Nephron progenitor cell (in vitro differentiated cells): ENCODE data around the gene NOVA2.

Source experiments
- DNase-seq: peaks from one replicate; pipeline ENCODE4 v3.0.0; 2021
- H3K27ac Mint-ChIP-seq: 2 replicates; pipeline ENCODE4 v1.8.0; 2021; ENCODE audit warnings: mild to moderate bottlenecking, moderate library complexity, mixed read lengths
- H3K27me3 Mint-ChIP-seq: 2 replicates; pipeline ENCODE4 v1.8.0; 2021; ENCODE audit warnings: mild to moderate bottlenecking, low read depth, mixed read lengths; ENCODE audit not compliant: poor library complexity
- H3K36me3 Mint-ChIP-seq: 2 replicates; pipeline ENCODE4 v1.8.0; 2021; ENCODE audit warnings: low read depth, mixed read lengths
- H3K4me1 Mint-ChIP-seq: 2 replicates; pipeline ENCODE4 v1.8.0; 2021; ENCODE audit warnings: mixed read lengths
- H3K4me3 Mint-ChIP-seq: 2 replicates; pipeline ENCODE4 v1.8.0; 2021; ENCODE audit warnings: mild to moderate bottlenecking, moderate library complexity, mixed read lengths
- H3K9me3 Mint-ChIP-seq: 2 replicates; pipeline ENCODE4 v1.8.0; 2021; ENCODE audit warnings: mild to moderate bottlenecking, moderate library complexity, mixed read lengths
- TF ChIP-seq, protein P1 (sequence below): fragments of 200-600 bp; sonication (generic); IDR thresholded peaks from 2 replicates; pipeline ENCODE4 v1.5.0; 2021; ENCODE audit warnings: antibody characterized with exemption

Gene NOVA2

DNA sequence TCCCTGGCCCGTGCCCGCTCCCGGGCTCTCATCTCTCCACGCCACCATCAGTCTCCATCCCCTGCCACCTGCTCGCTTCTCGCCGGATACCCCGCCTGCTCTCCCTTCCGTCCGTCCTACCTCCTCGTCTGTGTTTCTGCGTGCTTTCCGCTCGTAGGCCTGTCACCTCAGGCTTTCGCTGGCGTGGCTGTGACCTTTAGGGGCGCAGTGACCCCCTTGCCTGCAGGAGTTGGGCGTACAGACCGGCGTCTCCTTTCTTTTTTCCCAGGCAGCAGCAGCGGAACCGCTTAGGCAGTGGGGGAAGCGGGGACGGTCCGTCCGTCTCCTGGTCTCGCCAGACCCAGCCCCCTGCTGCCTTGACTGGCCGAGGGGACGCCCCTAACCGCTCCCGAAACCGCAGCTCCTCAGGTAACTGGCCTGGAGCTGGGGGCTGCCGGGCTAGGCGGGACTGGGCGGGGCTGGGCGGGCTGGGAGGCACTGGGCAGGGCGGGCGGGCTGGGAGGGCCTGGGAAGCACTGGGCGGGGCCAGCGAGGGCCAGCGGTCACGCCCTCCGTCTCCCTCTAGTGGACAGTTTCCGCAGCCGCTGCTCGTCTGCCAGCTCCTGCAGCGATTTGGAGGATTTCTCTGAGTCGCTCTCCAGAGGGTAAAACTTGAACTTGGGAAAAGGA lies 42.9 kb upstream of the NOVA2 start:
- TF ChIP-seq, protein P1, sequence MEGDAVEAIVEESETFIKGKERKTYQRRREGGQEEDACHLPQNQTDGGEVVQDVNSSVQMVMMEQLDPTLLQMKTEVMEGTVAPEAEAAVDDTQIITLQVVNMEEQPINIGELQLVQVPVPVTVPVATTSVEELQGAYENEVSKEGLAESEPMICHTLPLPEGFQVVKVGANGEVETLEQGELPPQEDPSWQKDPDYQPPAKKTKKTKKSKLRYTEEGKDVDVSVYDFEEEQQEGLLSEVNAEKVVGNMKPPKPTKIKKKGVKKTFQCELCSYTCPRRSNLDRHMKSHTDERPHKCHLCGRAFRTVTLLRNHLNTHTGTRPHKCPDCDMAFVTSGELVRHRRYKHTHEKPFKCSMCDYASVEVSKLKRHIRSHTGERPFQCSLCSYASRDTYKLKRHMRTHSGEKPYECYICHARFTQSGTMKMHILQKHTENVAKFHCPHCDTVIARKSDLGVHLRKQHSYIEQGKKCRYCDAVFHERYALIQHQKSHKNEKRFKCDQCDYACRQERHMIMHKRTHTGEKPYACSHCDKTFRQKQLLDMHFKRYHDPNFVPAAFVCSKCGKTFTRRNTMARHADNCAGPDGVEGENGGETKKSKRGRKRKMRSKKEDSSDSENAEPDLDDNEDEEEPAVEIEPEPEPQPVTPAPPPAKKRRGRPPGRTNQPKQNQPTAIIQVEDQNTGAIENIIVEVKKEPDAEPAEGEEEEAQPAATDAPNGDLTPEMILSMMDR: peak; percentile 76
- Mint-ChIP-seq H3K27me3 (peaks cover 51% of the 10 kb centered on the region), H3K4me1 (peaks cover 18% of the 10 kb centered on the region), H3K9me3 (no peaks in the 10 kb centered on the region), H3K27ac (no peak overlapping the region), H3K4me3 (peak overlapping the region; percentile 83), H3K36me3 (no peaks in the 10 kb centered on the region)
- peak; percentile 90 for DNase-seq

DNA sequence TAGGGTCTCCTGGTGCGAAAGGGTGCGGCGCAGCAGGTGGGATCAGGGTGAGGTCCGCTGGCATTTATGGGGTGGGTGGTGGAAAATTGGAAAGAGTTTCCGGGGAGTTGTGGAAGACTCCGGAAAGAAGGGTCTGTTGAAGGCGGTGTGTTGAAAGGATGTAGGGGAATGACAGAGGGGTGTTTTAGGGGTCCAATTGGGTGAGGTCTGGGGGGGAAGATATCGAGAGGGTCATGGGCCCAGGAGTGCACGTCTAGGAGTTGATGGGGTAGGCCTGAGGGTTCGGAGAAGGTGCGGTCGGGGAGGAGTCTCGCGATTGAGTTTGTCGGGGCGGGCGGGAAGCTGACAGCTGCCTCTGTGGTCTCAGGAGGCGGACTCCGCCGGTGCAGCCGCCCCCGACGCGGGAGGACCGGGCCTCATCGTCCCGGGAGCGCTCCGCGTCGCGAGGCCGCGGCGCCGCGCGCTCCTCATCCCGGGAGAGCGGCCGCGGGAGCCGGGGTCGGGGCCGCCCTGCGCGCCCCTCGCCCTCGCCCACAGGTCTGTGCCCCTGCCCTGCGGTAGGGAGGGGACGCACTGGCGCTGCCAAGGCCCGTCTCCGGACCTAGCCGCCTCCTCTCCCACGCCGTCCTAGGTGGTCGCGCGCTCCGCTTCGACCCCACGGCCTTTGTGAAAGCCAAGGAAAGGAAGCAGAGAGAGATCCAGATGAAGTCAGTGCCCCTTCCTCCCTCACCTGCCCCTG lies 42.2 kb upstream of the NOVA2 start:
- TF ChIP-seq, protein P1: no peak
- peak; percentile 38 for DNase-seq
- peak overlapping the region; percentile 83 for H3K4me3 Mint-ChIP-seq
- no peaks in the 10 kb centered on the region for H3K36me3 Mint-ChIP-seq
- peaks cover 51% of the 10 kb centered on the region for H3K27me3 Mint-ChIP-seq
- peaks cover 18% of the 10 kb centered on the region for H3K4me1 Mint-ChIP-seq
- no peak overlapping the region for H3K27ac Mint-ChIP-seq
- H3K9me3 Mint-ChIP-seq: no peaks in the 10 kb centered on the region

DNA sequence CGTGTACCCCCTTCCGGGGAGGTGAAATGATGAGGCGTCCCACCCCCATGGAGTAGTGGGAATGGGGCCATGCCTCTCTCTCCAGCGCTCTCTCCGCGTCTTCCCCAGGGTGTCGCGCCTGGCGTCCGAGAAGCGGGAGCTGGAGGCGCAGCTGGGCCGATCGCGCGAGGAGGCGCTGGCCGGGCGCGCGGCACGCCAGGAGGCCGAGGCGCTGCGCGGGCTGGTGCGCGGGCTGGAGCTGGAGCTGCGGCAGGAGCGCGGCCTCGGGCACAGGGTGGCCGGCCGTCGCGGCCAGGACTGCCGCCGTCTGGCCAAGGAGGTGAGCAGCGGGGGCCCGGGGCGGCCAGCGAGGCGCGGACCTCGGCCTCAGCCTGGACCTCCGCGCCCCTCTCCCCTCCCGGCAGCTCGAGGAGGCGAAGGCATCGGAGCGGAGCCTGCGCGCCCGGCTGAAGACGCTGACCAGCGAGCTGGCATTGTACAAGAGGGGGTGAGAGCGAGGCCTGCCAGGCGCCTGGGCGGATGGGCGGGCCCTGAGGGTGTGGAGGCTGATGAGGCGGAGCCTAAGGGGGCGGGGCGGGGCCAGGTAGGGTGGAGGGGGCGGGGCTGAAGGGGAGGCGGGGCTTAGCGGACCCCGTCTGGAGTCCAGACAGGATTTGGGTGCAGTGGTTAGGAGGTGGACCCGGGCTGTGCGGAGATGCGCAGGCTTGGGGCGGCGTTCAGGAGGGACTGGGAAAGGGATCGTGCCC lies 41.4 kb upstream of the NOVA2 start:
- Mint-ChIP-seq H3K9me3 (no peaks in the 10 kb centered on the region), H3K4me3 (peak overlapping the region; percentile 77), H3K4me1 (peaks cover 20% of the 10 kb centered on the region), H3K36me3 (no peaks in the 10 kb centered on the region), H3K27ac (no peak overlapping the region), H3K27me3 (peaks cover 51% of the 10 kb centered on the region)
- TF ChIP-seq, protein P1: no peak
- peak; percentile 88 for DNase-seq

GRCh38 chr19:46014534-46014933 lies 40.9 kb upstream of the NOVA2 start:
- Mint-ChIP-seq H3K36me3 (no peaks in the 10 kb centered on the region), H3K4me1 (peaks cover 23% of the 10 kb centered on the region), H3K4me3 (peak overlapping the region; percentile 77), H3K27ac (no peak overlapping the region), H3K27me3 (peaks cover 51% of the 10 kb centered on the region), H3K9me3 (no peaks in the 10 kb centered on the region)
- TF ChIP-seq, protein P1: no peak
- no peak for DNase-seq

DNA sequence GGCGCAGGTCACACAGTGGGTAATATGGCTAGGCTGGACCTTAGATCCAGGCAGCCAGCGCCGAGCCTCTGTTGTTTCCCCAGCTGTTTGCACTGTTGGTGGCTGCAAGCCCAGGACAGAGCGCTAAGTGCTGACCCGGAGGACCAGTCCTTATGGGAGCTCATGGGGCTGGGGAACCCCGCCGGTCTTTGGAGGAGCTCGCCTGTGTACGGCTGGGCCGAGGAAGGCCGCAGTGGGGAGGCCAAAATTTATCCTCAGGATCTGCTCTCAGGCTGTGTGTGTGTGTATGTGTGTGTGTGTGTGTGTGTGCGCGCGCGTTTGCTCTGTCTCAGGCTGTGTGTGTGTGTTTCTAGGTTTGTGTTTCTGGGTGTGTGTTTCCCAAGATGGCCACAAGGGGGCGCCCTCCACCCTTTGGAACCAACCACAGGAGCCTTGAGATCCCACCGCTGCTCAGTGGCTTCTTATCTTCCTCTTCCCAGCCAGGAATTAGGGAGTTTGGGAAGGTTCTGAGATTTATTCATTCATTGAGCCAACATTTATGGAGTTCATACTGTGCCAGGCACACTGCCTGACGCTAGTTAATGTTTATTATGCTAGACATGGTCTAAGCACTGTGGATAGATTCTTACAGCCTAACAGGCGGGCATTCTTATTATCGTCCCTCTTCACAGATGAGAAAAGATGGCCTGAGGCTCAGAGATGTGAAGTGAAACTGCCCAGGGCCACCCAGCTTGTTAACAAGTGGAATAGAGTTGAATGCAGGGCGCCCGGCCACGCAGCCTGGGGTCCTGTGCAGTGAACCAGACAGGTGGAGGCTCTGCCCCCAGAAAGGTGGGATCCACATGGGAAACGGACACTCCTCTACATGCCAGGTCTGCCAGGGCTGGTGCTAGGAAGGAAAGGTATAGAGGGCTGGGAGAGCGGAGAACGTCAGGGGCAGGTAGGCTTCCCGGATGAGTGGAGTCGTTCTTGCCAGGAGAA lies 36.2 kb upstream of the NOVA2 start:
- TF ChIP-seq, protein P1: peak; percentile 85
- Mint-ChIP-seq H3K4me1 (peaks cover 12% of the 10 kb centered on the region), H3K27me3 (peaks cover 30% of the 10 kb centered on the region), H3K27ac (no peak overlapping the region), H3K4me3 (no peak overlapping the region), H3K36me3 (peaks cover 18% of the 10 kb centered on the region), H3K9me3 (no peaks in the 10 kb centered on the region)
- peak; percentile 82 for DNase-seq
